Articular chondrocyte of knee joint (primary cell): ENCODE measurements around the gene SNTG2. TPM values are rescaled to one million over a fixed set of nuclear protein-coding genes. Genes with fewer than 3 reads are reported as not detected.

Experiments
- total RNA-seq: library from RNA; depleted of rRNA; stranded (reverse); fragments of >200 nt; gene quantifications from 2 replicates; pipeline ENCODE4 v1.2.3, GENCODE V29; 2012

SNTG2 gene
- total RNA-seq = not detected in 2 replicates

DNA sequence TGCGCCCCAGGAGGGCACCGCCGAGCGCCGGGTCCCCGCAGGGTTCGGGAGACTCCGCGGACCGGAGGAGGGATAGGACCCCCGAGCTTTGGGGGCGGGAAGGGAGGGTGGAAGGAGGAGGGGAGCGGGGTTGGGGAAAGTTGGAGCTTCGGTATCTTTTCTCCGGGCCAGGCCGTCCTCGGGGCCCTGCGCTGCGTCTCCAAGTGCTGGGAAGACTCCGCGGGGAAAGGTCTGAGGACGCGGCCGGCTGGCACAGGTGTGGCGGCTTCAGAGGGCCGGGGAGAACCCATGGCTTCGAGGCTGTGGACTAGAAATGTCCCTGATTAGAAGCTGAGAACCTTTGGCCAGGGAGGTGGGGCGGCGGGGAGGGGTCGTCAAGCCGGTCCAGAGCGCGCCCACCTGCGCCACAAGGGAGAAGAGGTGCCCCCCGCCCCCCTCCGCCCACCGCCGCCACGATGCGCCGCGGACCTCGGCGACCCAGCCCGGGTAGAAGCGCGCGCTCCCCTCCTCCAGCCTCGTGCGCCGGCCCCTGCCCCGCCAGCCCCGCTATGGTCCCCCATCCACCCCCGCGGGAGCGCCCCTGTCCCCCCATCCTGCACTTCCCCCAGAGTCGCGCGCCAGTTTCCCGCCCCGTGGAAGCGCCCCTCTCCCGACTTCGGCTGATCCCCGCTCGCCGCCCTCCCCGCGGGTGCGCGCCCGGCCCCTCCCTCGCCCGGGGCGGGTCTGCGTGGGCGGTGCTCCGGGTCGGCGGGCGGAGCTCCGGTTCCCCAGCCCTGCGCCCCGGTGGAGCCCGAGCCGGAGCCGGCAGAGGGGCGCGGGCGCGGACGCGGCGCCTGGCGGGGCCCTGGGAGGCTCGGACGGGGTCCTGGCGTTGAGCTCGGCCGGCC lies at the start of gene SNTG2:
TSS of gene SNTG2 (plus strand) at position 770 of the 887 bp plus-strand sequence. CDS start 148 bp downstream, outside the sequence.

DNA sequence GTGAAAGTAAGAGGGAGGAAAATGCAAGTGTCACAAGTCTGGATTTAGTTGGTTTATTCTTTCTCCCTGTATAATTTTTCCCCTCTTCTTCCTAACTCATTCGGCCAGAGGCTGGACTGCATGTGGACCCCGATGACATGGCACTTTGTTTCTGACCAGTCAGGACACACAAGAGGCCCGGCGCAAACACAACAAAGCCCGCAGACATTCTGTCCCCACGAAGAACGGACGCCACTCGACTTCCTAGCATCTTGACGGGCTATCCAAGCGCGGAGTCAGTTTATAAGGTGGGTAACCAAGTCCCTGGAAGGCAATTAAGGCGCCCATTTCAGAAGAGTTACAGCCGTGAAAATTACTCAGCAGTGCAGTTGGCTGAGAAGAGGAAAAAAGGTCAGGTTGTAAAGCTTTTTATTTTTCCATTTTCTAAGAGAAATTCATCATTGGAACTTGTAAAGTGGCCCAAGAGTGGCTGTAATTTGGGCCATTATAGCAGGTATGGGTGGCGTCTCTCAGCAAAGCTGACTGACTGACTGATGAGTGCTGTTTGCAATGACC lies 462.6 kb downstream of the SNTG2 start, which contains the start of gene TPO:
TSS of gene TPO (plus strand) at position 308 of the 555 bp plus-strand sequence. CDS start 946 bp downstream, outside the sequence.

